GM12872 (cell line): Measurements from ENCODE around the gene ANXA2R.

Experiments
- TF ChIP-seq, protein P1 (sequence below): IDR thresholded peaks from 3 replicates; pipeline ENCODE4 v1.5.1; 2011; ENCODE audit warnings: low read depth, mild to moderate bottlenecking, low read length, moderate library complexity; ENCODE audit not compliant: insufficient read depth

The ANXA2R gene

DNA sequence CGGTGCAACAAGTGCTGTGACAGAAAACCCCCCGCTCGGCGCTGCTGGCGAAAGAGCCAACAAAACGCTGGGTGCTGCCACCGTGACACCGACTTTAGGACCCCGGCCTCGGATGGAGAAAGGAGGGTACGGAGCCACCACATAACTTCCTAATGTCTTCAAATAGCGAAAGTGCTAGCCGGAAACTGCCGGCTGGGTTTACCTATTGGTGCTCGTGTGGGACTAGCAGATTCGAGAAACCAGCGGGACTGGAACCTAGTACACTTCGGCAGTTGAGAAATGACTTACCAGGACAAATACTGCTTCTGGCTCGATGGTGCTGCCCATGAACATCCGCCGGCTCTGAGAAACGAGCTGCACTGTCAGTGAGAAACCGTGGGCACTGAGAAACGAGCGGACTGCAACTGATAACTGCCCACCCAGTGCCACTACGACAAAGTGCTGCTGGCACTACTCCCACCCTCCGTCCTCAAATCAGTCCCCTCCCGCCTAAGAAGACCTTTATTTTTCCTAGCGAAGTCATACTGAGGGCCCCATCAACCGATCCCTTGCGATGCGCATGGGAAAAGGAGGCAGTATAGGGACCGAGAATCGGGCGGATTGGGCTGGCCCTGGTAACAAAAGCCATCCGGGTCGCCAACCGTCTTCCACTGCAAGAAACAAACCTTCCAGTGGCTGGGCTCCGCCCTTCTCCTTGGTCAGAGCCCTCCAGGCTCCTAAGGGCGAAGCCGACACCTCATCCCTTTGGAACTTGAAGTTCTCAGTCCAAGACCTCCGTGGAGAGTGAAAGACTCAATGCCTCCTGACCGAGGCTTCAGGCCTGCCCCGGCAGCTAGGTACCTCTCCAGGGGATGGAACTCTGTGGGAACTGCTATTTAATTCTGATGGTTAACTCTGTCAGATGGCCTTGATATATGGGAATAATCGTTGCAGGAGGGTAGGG, 27.0 kb upstream of the ANXA2R start:
- TF ChIP-seq, protein P1, sequence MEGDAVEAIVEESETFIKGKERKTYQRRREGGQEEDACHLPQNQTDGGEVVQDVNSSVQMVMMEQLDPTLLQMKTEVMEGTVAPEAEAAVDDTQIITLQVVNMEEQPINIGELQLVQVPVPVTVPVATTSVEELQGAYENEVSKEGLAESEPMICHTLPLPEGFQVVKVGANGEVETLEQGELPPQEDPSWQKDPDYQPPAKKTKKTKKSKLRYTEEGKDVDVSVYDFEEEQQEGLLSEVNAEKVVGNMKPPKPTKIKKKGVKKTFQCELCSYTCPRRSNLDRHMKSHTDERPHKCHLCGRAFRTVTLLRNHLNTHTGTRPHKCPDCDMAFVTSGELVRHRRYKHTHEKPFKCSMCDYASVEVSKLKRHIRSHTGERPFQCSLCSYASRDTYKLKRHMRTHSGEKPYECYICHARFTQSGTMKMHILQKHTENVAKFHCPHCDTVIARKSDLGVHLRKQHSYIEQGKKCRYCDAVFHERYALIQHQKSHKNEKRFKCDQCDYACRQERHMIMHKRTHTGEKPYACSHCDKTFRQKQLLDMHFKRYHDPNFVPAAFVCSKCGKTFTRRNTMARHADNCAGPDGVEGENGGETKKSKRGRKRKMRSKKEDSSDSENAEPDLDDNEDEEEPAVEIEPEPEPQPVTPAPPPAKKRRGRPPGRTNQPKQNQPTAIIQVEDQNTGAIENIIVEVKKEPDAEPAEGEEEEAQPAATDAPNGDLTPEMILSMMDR: no peak

DNA sequence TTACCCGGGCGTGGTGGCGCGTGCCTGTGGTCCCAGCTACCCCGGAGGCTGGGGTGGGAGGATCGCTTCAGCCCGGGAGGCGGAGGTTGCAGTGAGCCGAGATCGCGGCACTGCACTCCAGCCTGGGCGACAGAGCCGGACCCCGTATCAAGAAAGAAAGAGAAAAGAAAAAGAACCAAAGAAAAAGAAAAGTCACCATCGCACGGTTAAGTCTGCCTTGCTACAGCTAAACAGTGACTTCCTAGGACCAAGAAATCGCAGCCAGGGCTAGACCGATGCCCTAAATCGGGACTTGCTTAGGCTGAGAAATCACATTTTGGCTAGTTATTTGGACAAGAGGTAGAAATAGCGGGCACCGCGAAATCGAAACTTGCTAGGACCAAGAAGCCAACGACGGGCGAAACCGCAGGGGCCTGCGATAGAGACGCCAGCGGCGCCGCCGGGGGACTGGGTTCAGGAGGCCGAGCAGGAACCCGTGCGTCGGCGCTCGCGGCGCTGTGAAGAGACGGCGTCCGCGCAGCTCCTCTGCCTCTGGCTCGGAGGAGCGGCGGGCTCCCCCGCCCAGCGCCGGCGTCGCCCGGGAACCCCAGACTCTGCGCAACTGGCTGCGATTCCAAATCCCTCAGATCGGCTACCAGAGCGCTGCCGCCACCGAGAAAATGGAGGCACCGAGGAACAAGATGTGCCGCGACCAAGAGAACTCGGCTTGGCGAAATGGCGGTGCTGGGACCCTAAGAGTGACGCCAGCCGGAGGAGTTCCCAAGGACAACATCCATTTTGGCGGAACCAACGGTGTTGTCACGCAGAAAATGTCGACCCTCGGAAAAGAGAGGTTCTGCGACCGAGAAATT, 26.1 kb upstream of the ANXA2R start:
- TF ChIP-seq, protein P1: no peak

DNA sequence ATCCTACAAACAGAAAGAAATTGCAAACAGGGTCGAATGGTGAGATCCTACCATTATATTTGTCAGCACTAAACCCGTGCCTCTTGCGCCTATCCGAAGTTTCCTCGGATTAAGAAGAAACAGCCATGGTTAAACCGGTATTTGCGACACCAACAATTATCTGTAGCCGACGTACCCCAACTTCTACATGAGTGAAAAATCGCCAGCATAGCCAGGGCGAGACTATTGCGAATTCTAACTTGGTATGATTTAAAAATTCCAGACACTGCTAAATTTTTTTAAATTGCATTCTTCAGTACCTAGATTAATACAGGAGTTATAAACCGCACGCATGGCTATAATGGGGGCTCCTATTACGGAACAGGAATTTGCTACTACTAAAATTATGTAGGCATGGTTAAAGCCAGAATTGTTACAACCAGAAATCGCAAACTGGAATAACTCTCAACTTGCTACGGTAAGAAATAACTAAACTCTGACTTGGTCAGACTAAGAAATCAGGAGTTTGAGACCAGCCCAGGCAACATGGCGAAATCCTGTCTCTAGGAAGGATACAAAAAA, 25.3 kb upstream of the ANXA2R start:
- TF ChIP-seq, protein P1: no peak

DNA sequence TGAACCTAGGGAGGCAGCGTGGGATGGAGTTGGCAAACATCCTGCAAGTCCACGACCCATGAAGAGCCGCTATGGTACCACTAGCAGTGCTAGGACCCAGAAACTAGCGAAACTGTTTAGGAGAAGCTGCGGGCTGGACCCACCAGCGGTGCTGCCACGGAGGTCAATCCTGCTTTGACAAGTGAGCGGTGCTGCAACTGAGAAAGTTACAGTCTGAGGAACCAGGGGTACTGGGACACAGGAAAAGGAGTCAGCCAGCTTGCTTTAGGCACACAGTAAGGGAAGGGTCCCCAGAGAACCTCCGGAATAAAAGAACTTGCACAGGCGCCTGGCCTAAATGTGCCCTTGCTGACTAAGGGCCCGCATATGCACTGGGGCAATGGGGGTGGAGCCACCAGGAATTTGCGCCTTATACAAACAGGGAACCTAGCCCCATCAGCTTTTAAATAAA, 23.6 kb upstream of the ANXA2R start:
- TF ChIP-seq, protein P1: no peak

DNA sequence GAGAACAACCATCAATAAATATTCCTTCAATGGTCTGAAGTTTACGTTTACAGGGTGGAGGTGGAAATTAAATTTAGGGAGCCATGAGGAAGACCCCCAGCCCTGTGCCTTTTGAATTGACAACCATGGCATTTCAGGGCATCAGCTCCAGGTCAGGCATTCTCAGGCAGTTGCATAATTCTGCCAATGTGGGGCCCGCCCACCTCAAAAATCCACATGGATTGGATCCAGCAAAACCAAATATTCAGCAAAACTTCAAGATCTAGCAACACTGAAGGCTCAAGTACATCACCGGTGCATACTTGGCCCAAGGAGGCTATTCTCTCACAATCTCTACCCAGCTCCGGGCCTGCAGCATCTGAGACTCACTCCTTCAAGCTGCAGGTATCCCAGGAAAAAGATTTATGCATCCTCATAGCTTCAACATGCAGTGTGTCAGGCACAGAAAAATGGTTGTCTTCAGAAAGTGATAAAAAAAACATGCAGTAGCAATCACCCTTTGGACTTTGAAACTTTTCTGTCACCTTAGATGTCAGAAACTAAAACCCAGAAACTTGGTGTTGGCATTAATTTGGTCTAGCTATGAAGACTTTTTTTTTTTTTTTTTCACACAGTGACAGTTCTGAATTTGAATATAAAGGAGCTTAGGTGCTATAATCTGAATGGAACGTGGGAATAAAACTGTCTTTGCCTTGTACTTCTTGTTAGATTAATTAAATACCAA, 21.4 kb upstream of the ANXA2R start:
- TF ChIP-seq, protein P1: no peak

DNA sequence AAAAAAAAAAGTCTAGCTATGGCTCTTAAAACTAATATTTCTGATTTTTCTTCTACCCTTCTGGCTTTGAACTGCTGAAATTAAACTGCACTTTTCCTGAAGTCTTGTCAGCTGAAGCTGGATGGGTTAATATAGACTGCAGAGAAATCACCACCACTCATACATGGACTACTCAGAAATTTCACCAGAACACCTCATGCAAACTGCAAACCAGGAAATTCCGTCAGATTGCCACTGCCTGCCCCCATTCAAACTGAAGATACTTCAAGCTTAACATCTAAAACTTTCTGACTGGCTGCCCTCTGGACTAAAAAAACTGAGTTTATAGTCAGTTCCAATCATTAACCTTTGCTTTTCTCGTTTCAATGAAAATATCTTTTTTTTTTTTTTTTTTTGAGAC, 11.6 kb upstream of the ANXA2R start:
- TF ChIP-seq, protein P1: no peak
